Mononuclear cell (primary cell): Measurements from ENCODE around the gene BOD1L1. TPM values are rescaled to one million over a fixed set of nuclear protein-coding genes. Genes with fewer than 3 reads are reported as not detected.

ENCODE experiments used
- H3K27me3 ChIP-seq: 2 replicates; pipeline ENCODE4 v1.6.0; 2011; ENCODE audit warnings: low read length, control low read depth; ENCODE audit not compliant: insufficient read depth
- H3K4me1 ChIP-seq: 2 replicates; pipeline ENCODE4 v1.5.1; 2011; ENCODE audit warnings: mild to moderate bottlenecking, low read length, control low read depth; ENCODE audit not compliant: insufficient read depth
- H3K4me3 ChIP-seq: 2 replicates; pipeline ENCODE4 v1.5.1; 2011; ENCODE audit warnings: mild to moderate bottlenecking, low read length, moderate library complexity
- H3K9me3 ChIP-seq: 2 replicates; pipeline ENCODE4 v1.5.1; 2011; ENCODE audit warnings: low read depth, mild to moderate bottlenecking, control low read depth, low read length
- total RNA-seq: library from RNA; depleted of rRNA; stranded (reverse); fragments of >200 nt; gene quantifications from one replicate; pipeline ENCODE4 v1.2.3, GENCODE V29; 2012

BOD1L1 gene
- total RNA-seq, 1 donor: 48.7 TPM

- Histone ChIP-seq H3K9me3 (no peaks in the 10 kb centered on the region), H3K27me3 (peaks cover 97% of the 10 kb centered on the region), H3K4me3 (no peak overlapping the region), H3K4me1 (peaks cover 43% of the 10 kb centered on the region)
These were observed 98.2 kb downstream of the BOD1L1 start for GRCh38 chr4:13529128-13529919.

GRCh38 chr4:13528821-13529127 lies 98.8 kb downstream of the BOD1L1 start:
- peaks cover 97% of the 10 kb centered on the region for H3K27me3 ChIP-seq
- H3K4me3 ChIP-seq: no peak overlapping the region
- H3K9me3 ChIP-seq: no peaks in the 10 kb centered on the region
- peaks cover 43% of the 10 kb centered on the region for H3K4me1 ChIP-seq

GRCh38 chr4:13527981-13528820 lies 99.3 kb downstream of the BOD1L1 start:
- Histone ChIP-seq H3K4me3 (no peak overlapping the region), H3K9me3 (no peaks in the 10 kb centered on the region), H3K4me1 (peaks cover 43% of the 10 kb centered on the region), H3K27me3 (peaks cover 97% of the 10 kb centered on the region)

GRCh38 chr4:13527192-13527980 lies 100.1 kb downstream of the BOD1L1 start:
- H3K9me3 ChIP-seq: no peaks in the 10 kb centered on the region

GRCh38 chr4:13526658-13527057 lies 100.9 kb downstream of the BOD1L1 start:
- Histone ChIP-seq H3K27me3 (peaks cover 97% of the 10 kb centered on the region), H3K9me3 (no peaks in the 10 kb centered on the region)

More at GRCh38 chr4:13527192-13527980, 100.1 kb downstream of the BOD1L1 start:
- Histone ChIP-seq H3K4me1 (peaks cover 47% of the 10 kb centered on the region), H3K4me3 (no peak overlapping the region), H3K27me3 (peaks cover 97% of the 10 kb centered on the region)

GRCh38 chr4:13525606-13526281 lies 101.8 kb downstream of the BOD1L1 start:
- Histone ChIP-seq H3K4me3 (no peak overlapping the region), H3K4me1 (peaks cover 37% of the 10 kb centered on the region), H3K27me3 (peaks cover 97% of the 10 kb centered on the region), H3K9me3 (no peaks in the 10 kb centered on the region)

More at GRCh38 chr4:13526658-13527057, 100.9 kb downstream of the BOD1L1 start:
- peaks cover 46% of the 10 kb centered on the region for H3K4me1 ChIP-seq
- no peak overlapping the region for H3K4me3 ChIP-seq

- H3K9me3 ChIP-seq: no peaks in the 10 kb centered on the region
- H3K27me3 ChIP-seq: peaks cover 97% of the 10 kb centered on the region
- no peak overlapping the region for H3K4me3 ChIP-seq
- H3K4me1 ChIP-seq: peaks cover 29% of the 10 kb centered on the region
These were observed 102.9 kb downstream of the BOD1L1 start for GRCh38 chr4:13524504-13525243.

- peaks cover 97% of the 10 kb centered on the region for H3K27me3 ChIP-seq
- H3K9me3 ChIP-seq: no peaks in the 10 kb centered on the region
- H3K4me1 ChIP-seq: peaks cover 21% of the 10 kb centered on the region
- no peak overlapping the region for H3K4me3 ChIP-seq
These were observed 103.7 kb downstream of the BOD1L1 start for GRCh38 chr4:13523591-13524503.

- H3K9me3 ChIP-seq: no peaks in the 10 kb centered on the region
- peaks cover 97% of the 10 kb centered on the region for H3K27me3 ChIP-seq
- H3K4me1 ChIP-seq: peaks cover 13% of the 10 kb centered on the region
- H3K4me3 ChIP-seq: no peak overlapping the region
These were observed 104.4 kb downstream of the BOD1L1 start for GRCh38 chr4:13523105-13523477.

GRCh38 chr4:13522282-13523104 lies 105.0 kb downstream of the BOD1L1 start:
- no peaks in the 10 kb centered on the region for H3K9me3 ChIP-seq
- peaks cover 9% of the 10 kb centered on the region for H3K4me1 ChIP-seq
- H3K27me3 ChIP-seq: peaks cover 93% of the 10 kb centered on the region
- no peak overlapping the region for H3K4me3 ChIP-seq

- Histone ChIP-seq H3K27me3 (peaks cover 92% of the 10 kb centered on the region), H3K4me1 (peaks cover 4% of the 10 kb centered on the region), H3K9me3 (no peaks in the 10 kb centered on the region), H3K4me3 (no peak overlapping the region)
These were observed 106.5 kb downstream of the BOD1L1 start for GRCh38 chr4:13521047-13521446.
